ENCODE data around the gene C4B. TPM values are rescaled to one million over a fixed set of nuclear protein-coding genes. Genes with fewer than 3 reads are reported as not detected.

The C4B gene
- total RNA-seq, 1 experiment from 2014 or later, result 3.7 TPM

DNA sequence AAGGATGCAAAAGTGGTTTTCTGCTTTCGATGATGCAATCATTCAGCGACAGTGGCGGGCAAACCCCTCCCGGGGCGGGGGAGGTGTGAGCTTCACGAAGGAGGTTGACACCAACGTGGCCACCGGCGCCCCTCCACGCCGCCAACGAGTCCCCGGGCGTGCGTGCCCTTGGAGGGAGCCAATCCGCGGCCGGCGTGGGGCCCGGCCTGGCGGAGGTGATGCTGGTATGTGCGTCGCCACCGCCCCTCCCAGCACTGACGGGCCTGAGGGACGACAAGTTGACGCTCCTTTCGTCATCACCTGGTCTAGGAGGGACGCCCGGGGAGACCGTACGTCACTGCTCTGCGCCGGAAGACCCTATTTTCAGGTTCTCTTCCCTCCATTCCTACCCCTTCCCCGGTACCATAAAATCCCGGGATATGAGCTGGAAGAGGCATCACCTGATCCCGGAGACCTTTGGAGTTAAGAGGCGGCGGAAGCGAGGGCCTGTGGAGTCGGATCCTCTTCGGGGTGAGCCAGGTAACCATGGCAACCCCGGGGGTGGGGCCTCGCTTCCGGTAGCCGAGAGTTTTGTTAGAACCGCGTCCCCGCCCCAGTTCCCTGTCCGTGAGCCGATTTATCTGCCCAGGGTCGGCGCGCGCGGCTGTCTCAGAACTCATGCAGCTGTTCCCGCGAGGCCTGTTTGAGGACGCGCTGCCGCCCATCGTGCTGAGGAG, 42.4 kb upstream of the C4B start, which contains the start of gene DXO (continued):
- TF ChIP-seq, protein P1, sequence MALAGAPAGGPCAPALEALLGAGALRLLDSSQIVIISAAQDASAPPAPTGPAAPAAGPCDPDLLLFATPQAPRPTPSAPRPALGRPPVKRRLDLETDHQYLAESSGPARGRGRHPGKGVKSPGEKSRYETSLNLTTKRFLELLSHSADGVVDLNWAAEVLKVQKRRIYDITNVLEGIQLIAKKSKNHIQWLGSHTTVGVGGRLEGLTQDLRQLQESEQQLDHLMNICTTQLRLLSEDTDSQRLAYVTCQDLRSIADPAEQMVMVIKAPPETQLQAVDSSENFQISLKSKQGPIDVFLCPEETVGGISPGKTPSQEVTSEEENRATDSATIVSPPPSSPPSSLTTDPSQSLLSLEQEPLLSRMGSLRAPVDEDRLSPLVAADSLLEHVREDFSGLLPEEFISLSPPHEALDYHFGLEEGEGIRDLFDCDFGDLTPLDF (CRISPR knock-in tag; IDR thresholded peaks at IDR 0.05), result no peak
- TF ChIP-seq SMAD4 (CRISPR knock-in tag; IDR thresholded peaks at IDR 0.05) (no peak), PRRX2 (CRISPR knock-in tag; IDR thresholded peaks at IDR 0.05) (peak; percentile 36; the same call in 1 of the 2 replicates), GABPB1 (CRISPR knock-in tag; IDR thresholded peaks at IDR 0.05) (peak; percentile 96), ZNF317 (CRISPR knock-in tag; IDR thresholded peaks at IDR 0.05; ENCODE audit: borderline replicate concordance, low read depth) (no peak), ESRRA (CRISPR knock-in tag; IDR thresholded peaks at IDR 0.05; ENCODE audit: borderline replicate concordance) (no peak), CBFB (CRISPR knock-in tag; IDR thresholded peaks at IDR 0.05; ENCODE audit: low read depth) (no peak), SP1 (CRISPR knock-in tag; conservative IDR thresholded peaks at IDR 0.05) (peak; percentile 85), MYBL2 (CRISPR knock-in tag; IDR thresholded peaks at IDR 0.05) (peak; percentile 87; the same call in 1 of the 2 replicates), GRHL2 (CRISPR knock-in tag; IDR thresholded peaks at IDR 0.05; ENCODE audit: insufficient replicate concordance, severe bottlenecking) (no peak), CREB1 (CRISPR knock-in tag; IDR thresholded peaks at IDR 0.05) (peak; percentile 89; the same call in 1 of the 2 replicates), ATF1 (CRISPR knock-in tag; IDR thresholded peaks at IDR 0.05) (peak; percentile 79; the same call in 1 of the 2 replicates), SOX15 (CRISPR knock-in tag; IDR thresholded peaks at IDR 0.05) (no peak), ZNF121 (CRISPR knock-in tag; IDR thresholded peaks at IDR 0.05) (no peak), FOXJ3 (CRISPR knock-in tag; IDR thresholded peaks at IDR 0.05; ENCODE audit: borderline replicate concordance) (no peak), EMX1 (CRISPR knock-in tag; IDR thresholded peaks at IDR 0.05) (no peak), ZNF232 (CRISPR knock-in tag; IDR thresholded peaks at IDR 0.05) (no peak; the same call in 1 of the 2 replicates), FOXK1 (CRISPR knock-in tag; IDR thresholded peaks at IDR 0.05) (peak; percentile 87)
- TF ChIP-seq, protein P2, sequence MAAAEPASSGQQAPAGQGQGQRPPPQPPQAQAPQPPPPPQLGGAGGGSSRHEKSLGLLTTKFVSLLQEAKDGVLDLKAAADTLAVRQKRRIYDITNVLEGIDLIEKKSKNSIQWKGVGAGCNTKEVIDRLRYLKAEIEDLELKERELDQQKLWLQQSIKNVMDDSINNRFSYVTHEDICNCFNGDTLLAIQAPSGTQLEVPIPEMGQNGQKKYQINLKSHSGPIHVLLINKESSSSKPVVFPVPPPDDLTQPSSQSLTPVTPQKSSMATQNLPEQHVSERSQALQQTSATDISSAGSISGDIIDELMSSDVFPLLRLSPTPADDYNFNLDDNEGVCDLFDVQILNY (CRISPR knock-in tag; IDR thresholded peaks at IDR 0.05), result 0 out of 2 replicates have a peak, but pooled peaks have one; percentile 60
- TF ChIP-seq, protein P3, sequence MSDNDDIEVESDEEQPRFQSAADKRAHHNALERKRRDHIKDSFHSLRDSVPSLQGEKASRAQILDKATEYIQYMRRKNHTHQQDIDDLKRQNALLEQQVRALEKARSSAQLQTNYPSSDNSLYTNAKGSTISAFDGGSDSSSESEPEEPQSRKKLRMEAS (CRISPR knock-in tag; IDR thresholded peaks at IDR 0.05), result peak; percentile 88
- TF ChIP-seq, protein P4, sequence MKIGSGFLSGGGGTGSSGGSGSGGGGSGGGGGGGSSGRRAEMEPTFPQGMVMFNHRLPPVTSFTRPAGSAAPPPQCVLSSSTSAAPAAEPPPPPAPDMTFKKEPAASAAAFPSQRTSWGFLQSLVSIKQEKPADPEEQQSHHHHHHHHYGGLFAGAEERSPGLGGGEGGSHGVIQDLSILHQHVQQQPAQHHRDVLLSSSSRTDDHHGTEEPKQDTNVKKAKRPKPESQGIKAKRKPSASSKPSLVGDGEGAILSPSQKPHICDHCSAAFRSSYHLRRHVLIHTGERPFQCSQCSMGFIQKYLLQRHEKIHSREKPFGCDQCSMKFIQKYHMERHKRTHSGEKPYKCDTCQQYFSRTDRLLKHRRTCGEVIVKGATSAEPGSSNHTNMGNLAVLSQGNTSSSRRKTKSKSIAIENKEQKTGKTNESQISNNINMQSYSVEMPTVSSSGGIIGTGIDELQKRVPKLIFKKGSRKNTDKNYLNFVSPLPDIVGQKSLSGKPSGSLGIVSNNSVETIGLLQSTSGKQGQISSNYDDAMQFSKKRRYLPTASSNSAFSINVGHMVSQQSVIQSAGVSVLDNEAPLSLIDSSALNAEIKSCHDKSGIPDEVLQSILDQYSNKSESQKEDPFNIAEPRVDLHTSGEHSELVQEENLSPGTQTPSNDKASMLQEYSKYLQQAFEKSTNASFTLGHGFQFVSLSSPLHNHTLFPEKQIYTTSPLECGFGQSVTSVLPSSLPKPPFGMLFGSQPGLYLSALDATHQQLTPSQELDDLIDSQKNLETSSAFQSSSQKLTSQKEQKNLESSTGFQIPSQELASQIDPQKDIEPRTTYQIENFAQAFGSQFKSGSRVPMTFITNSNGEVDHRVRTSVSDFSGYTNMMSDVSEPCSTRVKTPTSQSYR (CRISPR knock-in tag; IDR thresholded peaks at IDR 0.05), result peak; percentile 72; the same call in 1 of the 2 replicates
- TF ChIP-seq, protein P5, sequence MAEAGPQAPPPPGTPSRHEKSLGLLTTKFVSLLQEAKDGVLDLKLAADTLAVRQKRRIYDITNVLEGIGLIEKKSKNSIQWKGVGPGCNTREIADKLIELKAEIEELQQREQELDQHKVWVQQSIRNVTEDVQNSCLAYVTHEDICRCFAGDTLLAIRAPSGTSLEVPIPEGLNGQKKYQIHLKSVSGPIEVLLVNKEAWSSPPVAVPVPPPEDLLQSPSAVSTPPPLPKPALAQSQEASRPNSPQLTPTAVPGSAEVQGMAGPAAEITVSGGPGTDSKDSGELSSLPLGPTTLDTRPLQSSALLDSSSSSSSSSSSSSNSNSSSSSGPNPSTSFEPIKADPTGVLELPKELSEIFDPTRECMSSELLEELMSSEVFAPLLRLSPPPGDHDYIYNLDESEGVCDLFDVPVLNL (CRISPR knock-in tag; IDR thresholded peaks at IDR 0.05; ENCODE audit: borderline replicate concordance, low read depth), result no peak
- TF ChIP-seq, protein P6, sequence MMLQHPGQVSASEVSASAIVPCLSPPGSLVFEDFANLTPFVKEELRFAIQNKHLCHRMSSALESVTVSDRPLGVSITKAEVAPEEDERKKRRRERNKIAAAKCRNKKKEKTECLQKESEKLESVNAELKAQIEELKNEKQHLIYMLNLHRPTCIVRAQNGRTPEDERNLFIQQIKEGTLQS (CRISPR knock-in tag; conservative IDR thresholded peaks at IDR 0.05), result peak; percentile 83; the same call in 1 of the 2 replicates
- TF ChIP-seq, protein P7, sequence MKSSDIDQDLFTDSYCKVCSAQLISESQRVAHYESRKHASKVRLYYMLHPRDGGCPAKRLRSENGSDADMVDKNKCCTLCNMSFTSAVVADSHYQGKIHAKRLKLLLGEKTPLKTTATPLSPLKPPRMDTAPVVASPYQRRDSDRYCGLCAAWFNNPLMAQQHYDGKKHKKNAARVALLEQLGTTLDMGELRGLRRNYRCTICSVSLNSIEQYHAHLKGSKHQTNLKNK (CRISPR knock-in tag; IDR thresholded peaks at IDR 0.05), result no peak
- TF ChIP-seq, protein P8, sequence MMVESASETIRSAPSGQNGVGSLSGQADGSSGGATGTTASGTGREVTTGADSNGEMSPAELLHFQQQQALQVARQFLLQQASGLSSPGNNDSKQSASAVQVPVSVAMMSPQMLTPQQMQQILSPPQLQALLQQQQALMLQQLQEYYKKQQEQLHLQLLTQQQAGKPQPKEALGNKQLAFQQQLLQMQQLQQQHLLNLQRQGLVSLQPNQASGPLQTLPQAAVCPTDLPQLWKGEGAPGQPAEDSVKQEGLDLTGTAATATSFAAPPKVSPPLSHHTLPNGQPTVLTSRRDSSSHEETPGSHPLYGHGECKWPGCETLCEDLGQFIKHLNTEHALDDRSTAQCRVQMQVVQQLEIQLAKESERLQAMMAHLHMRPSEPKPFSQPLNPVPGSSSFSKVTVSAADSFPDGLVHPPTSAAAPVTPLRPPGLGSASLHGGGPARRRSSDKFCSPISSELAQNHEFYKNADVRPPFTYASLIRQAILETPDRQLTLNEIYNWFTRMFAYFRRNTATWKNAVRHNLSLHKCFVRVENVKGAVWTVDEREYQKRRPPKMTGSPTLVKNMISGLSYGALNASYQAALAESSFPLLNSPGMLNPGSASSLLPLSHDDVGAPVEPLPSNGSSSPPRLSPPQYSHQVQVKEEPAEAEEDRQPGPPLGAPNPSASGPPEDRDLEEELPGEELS (CRISPR knock-in tag; IDR thresholded peaks at IDR 0.05), result peak; percentile 60; the same call in 1 of the 2 replicates
- TF ChIP-seq, protein P9, sequence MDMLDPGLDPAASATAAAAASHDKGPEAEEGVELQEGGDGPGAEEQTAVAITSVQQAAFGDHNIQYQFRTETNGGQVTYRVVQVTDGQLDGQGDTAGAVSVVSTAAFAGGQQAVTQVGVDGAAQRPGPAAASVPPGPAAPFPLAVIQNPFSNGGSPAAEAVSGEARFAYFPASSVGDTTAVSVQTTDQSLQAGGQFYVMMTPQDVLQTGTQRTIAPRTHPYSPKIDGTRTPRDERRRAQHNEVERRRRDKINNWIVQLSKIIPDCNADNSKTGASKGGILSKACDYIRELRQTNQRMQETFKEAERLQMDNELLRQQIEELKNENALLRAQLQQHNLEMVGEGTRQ (CRISPR knock-in tag; IDR thresholded peaks at IDR 0.05), result no peak
- TF ChIP-seq, protein P10, sequence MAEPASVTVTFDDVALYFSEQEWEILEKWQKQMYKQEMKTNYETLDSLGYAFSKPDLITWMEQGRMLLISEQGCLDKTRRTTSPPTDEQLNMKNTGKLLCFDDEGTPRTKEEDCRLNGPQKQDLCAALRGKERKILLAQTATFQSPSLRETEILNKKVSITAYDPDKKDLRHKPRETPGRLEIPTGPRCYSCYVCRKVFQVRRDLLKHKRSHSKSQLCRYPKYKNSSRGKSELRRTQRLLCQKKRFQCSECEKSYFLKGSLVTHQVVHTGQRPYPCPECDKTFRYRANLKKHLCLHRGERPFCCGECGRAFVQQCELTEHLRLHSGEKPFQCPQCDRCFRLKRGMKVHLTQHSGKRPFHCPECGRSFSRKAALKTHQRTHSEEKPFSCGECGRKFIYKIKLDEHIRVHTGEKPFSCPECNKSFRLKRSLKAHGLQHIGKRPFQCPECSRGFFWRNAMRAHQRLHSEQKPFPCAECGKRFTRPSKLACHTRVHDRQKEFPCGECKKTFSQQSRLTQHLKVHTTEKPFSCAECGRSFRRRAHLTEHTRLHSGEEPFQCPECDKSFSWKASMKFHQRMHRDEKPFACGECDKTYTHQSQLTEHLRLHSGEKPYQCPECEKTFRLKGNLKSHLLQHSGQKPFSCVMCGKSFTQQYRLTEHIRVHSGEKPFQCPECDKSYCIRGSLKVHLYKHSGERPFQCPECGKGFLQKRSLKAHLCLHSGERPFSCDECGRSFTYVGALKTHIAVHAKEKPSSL (CRISPR knock-in tag; conservative IDR thresholded peaks at IDR 0.05), result no peak

Data from WTC11 (cell line).